HUES48 (cell line): ENCODE results near the gene NPAS2.

Source experiments
- H3K27ac ChIP-seq: one replicate; pipeline ENCODE4 v1.7.0; 2013; ENCODE audit warnings: low read depth, low read length, inconsistent platforms
- H3K27me3 ChIP-seq: 2 replicates; pipeline ENCODE4 v1.6.1; 2013; ENCODE audit warnings: mild to moderate bottlenecking, low read length; ENCODE audit not compliant: control insufficient read depth, insufficient read depth
- H3K36me3 ChIP-seq: 2 replicates; pipeline ENCODE4 v1.6.1; 2013; ENCODE audit warnings: low read length; ENCODE audit not compliant: control insufficient read depth, insufficient read depth
- H3K4me1 ChIP-seq: 2 replicates; pipeline ENCODE4 v1.6.1; 2013; ENCODE audit warnings: mild to moderate bottlenecking, low read length; ENCODE audit not compliant: control insufficient read depth, insufficient read depth
- H3K4me3 ChIP-seq: 2 replicates; pipeline ENCODE4 v1.5.1; 2013; ENCODE audit warnings: mild to moderate bottlenecking, low read depth, low read length
- H3K9ac ChIP-seq: 2 replicates; pipeline ENCODE4 v1.6.1; 2013; ENCODE audit warnings: mild to moderate bottlenecking, low read depth, low read length, moderate library complexity
- H3K9me3 ChIP-seq: 2 replicates; pipeline ENCODE4 v1.6.1; 2013; ENCODE audit warnings: low read length; ENCODE audit not compliant: control insufficient read depth, insufficient read depth

NPAS2 gene

DNA sequence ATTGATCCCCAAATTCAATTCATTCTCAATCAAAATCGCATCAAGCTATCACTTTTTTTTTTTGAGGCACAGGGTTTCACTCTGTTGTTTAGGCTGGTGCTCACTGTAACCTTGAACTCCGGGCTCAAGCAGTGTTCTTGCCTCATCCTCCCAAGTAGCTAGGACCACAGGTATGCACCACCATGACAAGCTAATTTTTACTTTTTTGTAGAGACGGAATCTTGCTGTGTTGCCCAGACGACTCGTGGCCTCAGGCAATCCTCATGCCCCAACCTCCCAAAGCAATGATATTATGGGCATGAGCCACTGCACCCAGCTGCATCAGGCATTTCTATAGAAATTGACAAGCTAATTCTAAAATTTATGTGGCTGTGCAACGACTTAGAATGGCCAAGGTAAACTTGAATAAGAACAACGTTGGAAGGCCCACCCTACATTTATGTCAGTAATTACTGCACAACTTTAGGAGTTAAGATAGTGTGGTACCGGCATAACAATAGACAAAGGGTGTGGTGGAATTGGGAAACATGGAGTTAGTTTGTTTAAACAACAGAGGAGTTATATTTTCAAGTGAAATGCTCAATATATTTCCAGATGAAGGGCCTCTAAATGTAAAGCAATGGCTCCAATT is 78.2 kb downstream of the NPAS2 start:
- H3K4me3 ChIP-seq: no peak overlapping the region
- H3K9me3 ChIP-seq: no peaks in the 10 kb centered on the region
- peaks cover 8% of the 10 kb centered on the region; the same call in 1 of the 2 replicates for H3K4me1 ChIP-seq
- H3K27me3 ChIP-seq: no peaks in the 10 kb centered on the region
- no peak overlapping the region for H3K9ac ChIP-seq
- no peak overlapping the region for H3K27ac ChIP-seq
- no peaks in the 10 kb centered on the region for H3K36me3 ChIP-seq

DNA sequence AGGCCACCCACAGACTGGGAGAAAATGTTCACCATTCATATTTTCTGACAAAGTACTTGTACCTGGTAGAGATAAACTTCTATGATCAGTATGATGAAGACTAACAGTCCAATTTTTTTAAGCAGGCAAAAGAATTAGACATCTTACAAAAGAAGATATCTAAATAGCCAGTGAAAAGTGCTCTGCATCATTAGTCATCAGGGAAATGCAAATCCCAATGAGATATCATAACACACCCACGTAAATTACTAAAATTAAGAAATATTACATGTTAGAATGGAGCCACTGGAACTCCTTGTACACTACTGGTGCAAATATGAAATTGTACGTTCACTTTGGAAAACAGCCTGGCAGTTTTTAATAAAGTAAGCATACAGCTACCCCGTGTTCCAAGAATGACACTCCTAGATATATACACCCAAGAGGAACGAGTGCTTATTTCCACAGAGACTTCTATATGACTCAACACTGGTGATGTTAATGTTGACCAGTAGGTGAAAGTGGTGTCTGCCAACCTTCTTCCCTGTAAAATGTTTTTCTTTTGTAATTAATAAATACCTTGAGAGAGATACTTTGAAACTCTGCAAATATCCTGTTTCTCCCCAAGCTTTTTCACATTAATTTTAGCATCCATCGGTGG is 80.3 kb downstream of the NPAS2 start:
- H3K36me3 ChIP-seq: no peaks in the 10 kb centered on the region
- H3K9me3 ChIP-seq: no peaks in the 10 kb centered on the region
- H3K27ac ChIP-seq: no peak overlapping the region
- no peak overlapping the region for H3K4me3 ChIP-seq
- no peaks in the 10 kb centered on the region for H3K27me3 ChIP-seq
- peaks cover 5% of the 10 kb centered on the region; the same call in 1 of the 2 replicates for H3K4me1 ChIP-seq
- no peak overlapping the region for H3K9ac ChIP-seq

DNA sequence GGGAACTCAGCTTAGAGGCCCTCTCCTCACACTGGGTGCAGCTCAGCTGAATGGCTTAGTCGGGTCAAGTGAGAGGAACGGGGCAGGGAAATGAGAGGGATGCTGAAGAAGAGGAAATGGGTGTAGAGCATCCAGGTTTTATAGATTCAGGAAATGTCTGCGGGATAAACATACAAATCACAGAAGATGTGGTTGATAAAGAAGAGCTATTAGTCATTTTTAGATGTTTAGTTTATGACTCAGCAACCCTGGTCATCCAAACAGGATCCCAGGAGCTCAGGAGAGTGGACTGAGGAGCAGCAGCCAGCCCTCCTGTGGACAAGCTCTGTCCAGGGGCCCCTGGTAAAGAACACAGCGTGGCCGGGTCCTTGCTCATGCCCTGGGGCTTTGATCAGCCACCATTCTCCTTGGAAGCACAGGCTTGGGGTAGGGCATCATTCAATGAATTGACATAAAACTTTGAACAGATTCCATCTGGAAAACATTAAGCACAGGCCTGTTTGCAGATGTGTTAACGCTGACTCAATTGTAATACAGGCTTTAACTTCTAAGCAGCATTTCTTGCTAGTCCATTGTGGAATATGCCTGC is 83.0 kb downstream of the NPAS2 start:
- no peaks in the 10 kb centered on the region for H3K9me3 ChIP-seq
- H3K4me3 ChIP-seq: no peak overlapping the region
- no peak overlapping the region for H3K27ac ChIP-seq
- H3K36me3 ChIP-seq: no peaks in the 10 kb centered on the region
- no peak overlapping the region for H3K9ac ChIP-seq
- H3K4me1 ChIP-seq: no peaks in the 10 kb centered on the region
- H3K27me3 ChIP-seq: no peaks in the 10 kb centered on the region

DNA sequence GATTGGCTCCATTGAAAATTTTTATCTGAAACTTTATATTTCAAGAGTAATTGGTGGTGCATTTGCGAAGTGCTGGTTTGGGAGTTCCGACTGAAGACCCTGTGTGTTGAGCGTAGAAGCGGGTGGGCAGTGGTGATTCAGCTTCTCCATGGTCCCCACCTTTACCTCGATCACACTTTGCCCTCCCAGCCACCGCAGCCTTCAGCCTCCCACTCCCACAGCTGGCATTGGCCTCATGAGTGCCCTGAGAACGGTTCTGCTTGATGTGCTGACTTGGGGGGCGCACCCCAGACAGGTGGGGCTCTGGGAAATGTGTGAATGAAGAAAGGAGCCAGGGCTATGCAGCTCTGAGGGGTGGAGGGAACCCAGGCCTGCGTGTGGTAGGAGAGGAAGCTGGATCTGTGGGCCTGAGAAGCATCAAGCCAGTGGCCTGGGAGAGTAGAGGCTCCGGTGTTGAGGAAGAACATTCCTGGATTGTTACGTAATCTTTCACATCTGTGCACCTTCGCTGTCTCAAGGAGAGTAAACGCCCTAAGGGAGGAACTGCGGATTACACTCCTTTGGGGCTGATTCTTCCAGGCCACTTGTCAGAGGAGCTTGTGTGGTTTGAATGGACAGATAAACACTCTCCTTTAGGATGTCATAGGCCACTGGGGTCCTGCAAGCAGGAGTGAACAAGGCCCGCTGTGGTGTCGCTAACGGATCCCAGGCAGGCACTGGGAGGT is 83.8 kb downstream of the NPAS2 start:
- H3K4me3 ChIP-seq: no peak overlapping the region
- H3K9ac ChIP-seq: no peak overlapping the region; the same call in 1 of the 2 replicates
- H3K4me1 ChIP-seq: no peaks in the 10 kb centered on the region

DNA sequence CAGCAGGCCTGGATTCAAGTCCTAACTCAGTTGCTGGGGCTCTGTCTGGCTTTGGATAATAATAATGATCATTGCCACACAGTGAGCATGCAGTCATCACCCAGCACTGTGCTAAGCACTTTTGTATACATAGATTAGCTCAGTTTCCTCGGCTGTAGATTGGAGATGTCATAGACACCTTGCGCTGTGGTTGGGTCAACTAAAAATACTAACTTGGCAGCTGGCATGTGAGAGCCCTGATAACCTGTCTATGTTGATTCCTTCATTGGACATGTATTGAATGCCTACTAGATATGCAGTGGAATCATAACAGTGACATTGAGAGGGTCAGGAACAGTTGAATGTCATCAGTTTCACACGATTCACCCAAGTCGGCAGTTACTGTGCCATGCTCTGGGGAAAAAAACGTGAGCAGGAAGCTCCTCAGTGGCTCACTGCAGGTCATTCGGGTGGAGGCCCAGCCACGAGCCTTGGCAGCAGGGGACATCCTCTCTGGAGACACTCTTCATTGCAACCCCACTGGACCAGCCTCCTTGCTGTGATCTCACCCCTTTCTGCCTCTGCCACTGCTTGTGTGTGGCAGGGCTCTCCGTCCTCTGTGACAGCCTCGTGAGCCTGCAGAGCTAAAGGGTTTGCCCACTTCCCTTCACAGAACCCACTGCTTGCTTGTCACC is 85.3 kb downstream of the NPAS2 start:
- no peak overlapping the region for H3K4me3 ChIP-seq
- no peak overlapping the region for H3K9ac ChIP-seq
- no peaks in the 10 kb centered on the region for H3K9me3 ChIP-seq
- no peaks in the 10 kb centered on the region for H3K36me3 ChIP-seq
- H3K27me3 ChIP-seq: no peaks in the 10 kb centered on the region
- H3K27ac ChIP-seq: no peak overlapping the region
- H3K4me1 ChIP-seq: no peaks in the 10 kb centered on the region

More for the DNA sequence above, 83.8 kb downstream of the NPAS2 start:
- no peaks in the 10 kb centered on the region for H3K27me3 ChIP-seq
- no peaks in the 10 kb centered on the region for H3K9me3 ChIP-seq
- H3K27ac ChIP-seq: no peak overlapping the region
- no peaks in the 10 kb centered on the region for H3K36me3 ChIP-seq

DNA sequence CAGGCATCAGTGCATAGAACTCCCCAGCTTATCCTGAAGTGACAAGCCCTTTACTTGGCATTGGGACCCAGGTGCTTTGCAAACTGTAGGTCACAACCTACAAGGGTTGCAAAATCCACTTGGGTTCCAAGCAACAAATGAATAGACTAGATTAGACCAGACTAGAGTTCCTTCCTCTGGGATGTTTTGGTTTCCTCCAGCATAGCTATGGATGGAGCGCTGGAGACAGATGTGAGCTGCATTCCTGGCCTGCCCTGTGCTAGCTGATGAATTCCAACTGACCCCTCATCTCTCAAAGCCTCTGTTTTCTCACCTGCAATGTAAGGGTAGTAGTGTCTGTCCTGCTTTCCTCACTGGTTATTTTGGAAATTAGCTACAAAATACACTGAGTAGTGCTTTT is 86.2 kb downstream of the NPAS2 start:
- no peak overlapping the region for H3K4me3 ChIP-seq
- no peaks in the 10 kb centered on the region for H3K27me3 ChIP-seq
- no peak overlapping the region for H3K9ac ChIP-seq
- no peaks in the 10 kb centered on the region for H3K36me3 ChIP-seq
- H3K9me3 ChIP-seq: no peaks in the 10 kb centered on the region
- no peaks in the 10 kb centered on the region for H3K4me1 ChIP-seq
- no peak overlapping the region for H3K27ac ChIP-seq

DNA sequence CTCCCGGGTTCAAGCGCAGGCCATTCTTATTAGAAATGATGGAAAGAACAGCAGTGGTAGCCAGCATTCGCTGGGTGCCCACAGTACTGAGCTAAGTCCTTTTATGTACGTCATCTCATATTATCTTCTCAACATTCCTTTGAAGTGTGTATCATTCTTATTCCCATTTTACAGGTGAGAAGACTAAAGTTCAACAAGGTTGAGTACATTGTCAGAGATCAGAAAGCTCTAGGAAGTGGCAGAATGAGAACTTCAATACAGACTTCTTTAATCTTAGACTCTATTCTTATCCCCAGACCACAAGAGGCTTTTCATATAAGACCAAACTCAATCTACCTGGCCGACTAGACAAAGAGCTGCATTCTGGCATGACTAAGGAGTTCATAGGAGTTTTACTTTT is 86.7 kb downstream of the NPAS2 start:
- H3K36me3 ChIP-seq: no peaks in the 10 kb centered on the region
- no peak overlapping the region for H3K4me3 ChIP-seq
- no peaks in the 10 kb centered on the region for H3K9me3 ChIP-seq
- no peak overlapping the region for H3K9ac ChIP-seq
- H3K27me3 ChIP-seq: no peaks in the 10 kb centered on the region
- H3K27ac ChIP-seq: no peak overlapping the region
- no peaks in the 10 kb centered on the region for H3K4me1 ChIP-seq

DNA sequence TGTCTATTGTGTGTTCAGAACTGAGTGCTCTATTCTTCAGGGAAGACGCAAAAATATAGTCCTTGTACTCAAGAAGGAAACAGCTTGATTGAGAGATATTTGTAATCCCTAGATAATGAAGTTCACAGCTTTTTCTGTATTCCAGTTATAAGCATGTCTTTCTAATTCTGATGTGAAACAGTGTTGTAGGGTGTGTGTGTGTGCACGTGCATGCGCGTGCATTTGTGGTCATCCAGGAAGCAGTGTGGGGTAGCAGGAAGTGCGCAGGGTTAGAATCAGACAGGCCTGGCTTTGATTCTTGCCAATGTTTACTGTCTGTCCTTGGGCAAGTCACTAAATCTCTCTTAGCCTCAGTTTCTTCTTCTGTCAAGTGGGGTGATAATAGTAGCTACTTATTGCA is 87.9 kb downstream of the NPAS2 start:
- Histone ChIP-seq H3K36me3 (no peaks in the 10 kb centered on the region), H3K27me3 (no peaks in the 10 kb centered on the region), H3K4me3 (no peak overlapping the region), H3K9ac (no peak overlapping the region), H3K27ac (no peak overlapping the region), H3K9me3 (no peaks in the 10 kb centered on the region), H3K4me1 (no peaks in the 10 kb centered on the region)

DNA sequence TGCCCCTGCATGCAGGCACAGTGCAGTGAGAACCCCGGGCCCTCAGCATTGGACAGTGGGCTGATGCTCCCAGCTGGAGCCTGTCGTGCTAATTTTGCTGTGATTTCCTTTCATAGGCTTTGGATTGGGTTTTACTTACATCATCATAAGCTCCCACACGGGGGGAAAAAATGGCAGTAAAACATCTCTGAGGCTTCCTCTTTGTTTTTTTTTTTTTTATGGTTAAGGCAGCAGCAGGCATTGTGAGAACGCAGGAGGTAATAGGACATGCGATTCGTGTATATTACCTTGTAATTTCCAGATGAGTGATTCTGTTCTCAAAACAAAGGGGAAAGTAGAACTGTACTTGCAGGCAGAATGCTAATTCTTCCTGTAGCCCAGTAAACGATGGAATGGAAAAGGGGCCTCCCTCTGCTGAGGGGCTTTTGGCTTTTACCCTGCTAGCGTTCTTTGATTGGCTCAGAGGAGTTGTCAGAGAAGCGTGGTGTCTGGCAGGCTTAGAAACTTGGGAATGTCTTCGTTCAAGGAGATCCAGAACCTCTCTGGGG is 89.7 kb downstream of the NPAS2 start:
- no peak overlapping the region for H3K9ac ChIP-seq
- H3K27ac ChIP-seq: no peak overlapping the region
- no peaks in the 10 kb centered on the region for H3K36me3 ChIP-seq
- no peak overlapping the region for H3K4me3 ChIP-seq
- no peaks in the 10 kb centered on the region for H3K9me3 ChIP-seq
- H3K4me1 ChIP-seq: no peaks in the 10 kb centered on the region
- no peaks in the 10 kb centered on the region for H3K27me3 ChIP-seq

DNA sequence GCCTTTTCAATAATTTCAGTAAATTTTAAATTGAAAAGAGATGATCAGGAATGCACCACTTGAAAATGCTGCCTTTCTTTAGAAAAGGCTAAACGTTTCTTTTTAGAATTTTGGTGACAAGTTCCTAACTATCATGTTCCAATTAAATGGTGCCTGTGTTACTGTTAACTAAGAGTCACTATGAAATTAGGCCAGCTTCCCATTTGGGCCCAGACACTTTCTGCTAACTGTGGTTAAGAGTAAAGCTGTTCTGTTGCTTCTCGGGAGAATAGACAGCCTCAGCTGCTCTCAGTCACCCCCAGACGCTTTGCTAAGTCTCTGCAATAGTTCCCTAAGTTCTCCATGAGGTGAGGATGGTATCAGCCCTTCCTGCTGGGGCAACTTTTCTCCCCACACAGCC is 90.2 kb downstream of the NPAS2 start:
- no peaks in the 10 kb centered on the region for H3K9me3 ChIP-seq
- no peaks in the 10 kb centered on the region for H3K4me1 ChIP-seq
- H3K36me3 ChIP-seq: no peaks in the 10 kb centered on the region
- no peaks in the 10 kb centered on the region for H3K27me3 ChIP-seq
- H3K27ac ChIP-seq: no peak overlapping the region
- H3K4me3 ChIP-seq: no peak overlapping the region
- H3K9ac ChIP-seq: no peak overlapping the region
